ENCODE data around the gene RDH12.

DNA sequence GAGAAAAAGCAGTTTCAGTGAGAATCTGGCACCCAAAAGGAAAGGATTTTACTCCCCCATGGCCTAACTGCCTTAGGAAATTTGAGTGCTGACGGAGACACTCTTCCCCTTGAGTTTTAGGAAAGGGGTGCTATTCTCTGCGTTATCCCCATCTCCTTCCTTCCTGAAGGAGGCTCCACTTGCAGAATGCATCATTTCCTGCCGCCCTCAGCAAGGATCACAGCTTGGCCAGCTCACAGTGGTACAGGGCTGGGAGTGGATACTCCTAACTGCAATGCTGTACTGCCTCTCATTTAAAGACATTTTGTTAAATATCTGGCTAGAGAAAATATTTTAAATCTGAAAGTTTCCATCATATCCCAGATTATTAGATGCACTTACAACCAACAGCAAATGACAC is 33.0 kb downstream of the RDH12 start:
- TF ChIP-seq POLR2AphosphoS5 (IDR thresholded peaks at IDR 0.05; ENCODE audit: borderline replicate concordance, low read depth, low read length) (no peak), EZH2 (IDR thresholded peaks at IDR 0.05) (no peak)
